Mucosa of descending colon (tissue), 3 donors: Measurements from ENCODE around the gene CRCP. TPM values are rescaled to one million over a fixed set of nuclear protein-coding genes. Genes with fewer than 3 reads are reported as not detected.
"Not testable (repeated sequence)": the region's sequence is repeated elsewhere in the genome, so short reads cannot be mapped to it uniquely, and the experiment has no call there.

ENCODE experiments used
- ATAC-seq: fragments of 200-7000 bp; cut with Tn5 transposase; one replicate; pipeline ENCODE4 v1.9.1; 2020; ENCODE audit warnings: mild to moderate bottlenecking, moderate library complexity
- DNase-seq, 3 donors: peaks; one replicate each; pipeline ENCODE4 v3.0.0-alpha.2; 2020
- H3K36me3 ChIP-seq: fragments of 200-600 bp; one replicate; pipeline ENCODE4 v1.8.0; 2021; ENCODE audit warnings: low read depth, mild to moderate bottlenecking
- H3K4me1 ChIP-seq: fragments of 200-600 bp; one replicate; pipeline ENCODE4 v1.8.0; 2021; ENCODE audit warnings: low read depth, mild to moderate bottlenecking
- H3K4me3 ChIP-seq: fragments of 200-600 bp; one replicate; pipeline ENCODE4 v1.8.0; 2021; ENCODE audit warnings: mild to moderate bottlenecking
- H3K9me3 ChIP-seq: fragments of 200-600 bp; one replicate; pipeline ENCODE4 v1.8.0; 2021; ENCODE audit warnings: mild to moderate bottlenecking
- CTCF ChIP-seq: fragments of 200-600 bp; IDR thresholded peaks from one replicate; pipeline ENCODE4 v1.8.0; 2022; ENCODE audit warnings: antibody characterized with exemption, mild to moderate bottlenecking
- intact Hi-C, 2 donors: fragments of 100-400 bp; cut with DNase I in 1 of 2; cut with micrococcal nuclease in 1 of 2; formaldehyde crosslinking; loops; one replicate each; pipeline versions ENCODE4 v1.11.0 to v1.11.1; 2022; cut with DNase I, micrococcal nuclease
- total RNA-seq, 3 donors: library from RNA; stranded (reverse); fragmentation: NEBNext Ultra II Directional in 2 of 3; extraction: Animal tissue kit (Norgen Biotek cat#: 25700) in 2 of 3; gene quantifications; one replicate each; pipeline versions ENCODE4 v1.2.1 to v1.2.4, GENCODE V29; 2021 to 2023
- donor health status: DM: no; HTN: no; CAD: no; lungs with moderate emphysema.
- donor health status: DM: no; HTN: no; CAD: no.
- donor health status: DM: no; HTN: yes; CAD: no.

The CRCP gene
- total RNA-seq, 3 donors from 2014 or later = 37.3 to 43.9 (median 43.1) TPM

- Histone ChIP-seq H3K4me3 (no peak overlapping the region), H3K9me3 (no peaks in the 10 kb centered on the region), H3K4me1 (peaks cover 21% of the 10 kb centered on the region), H3K36me3 (no peaks in the 10 kb centered on the region)
- intact Hi-C loops = no loop called here
- ATAC-seq (no peak), DNase-seq (no peak)
- TF ChIP-seq CTCF = no peak
These were observed 4.0 kb downstream of the CRCP start for GRCh38 chr7:66118603-66119002.

- ATAC-seq = no peak
These were observed 4.7 kb downstream of the CRCP start for GRCh38 chr7:66119245-66119850.

GRCh38 chr7:66123175-66123528 lies 8.5 kb downstream of the CRCP start:
- Histone ChIP-seq H3K36me3 (no peaks in the 10 kb centered on the region), H3K4me3 (no peak overlapping the region), H3K4me1 (peaks cover 2% of the 10 kb centered on the region), H3K9me3 (no peaks in the 10 kb centered on the region)
- DNase-seq (no peak), ATAC-seq (no peak)
- no peak for TF ChIP-seq CTCF
- intact Hi-C loops = no loop called here

More at GRCh38 chr7:66119245-66119850, 4.7 kb downstream of the CRCP start:
- no peak overlapping the region for H3K4me3 ChIP-seq
- no peak for DNase-seq
- H3K9me3 ChIP-seq = no peaks in the 10 kb centered on the region
- intact Hi-C loops = no loop called here
- H3K36me3 ChIP-seq = no peaks in the 10 kb centered on the region
- TF ChIP-seq CTCF = no peak
- peaks cover 21% of the 10 kb centered on the region for H3K4me1 ChIP-seq

GRCh38 chr7:66124569-66124861 lies 9.9 kb downstream of the CRCP start:
- H3K4me1 ChIP-seq, DNase-seq, H3K4me3 ChIP-seq, ATAC-seq, intact Hi-C loops, H3K9me3 ChIP-seq, H3K36me3 ChIP-seq: not testable (repeated sequence)

- Histone ChIP-seq H3K9me3 (no peaks in the 10 kb centered on the region), H3K4me3 (no peak overlapping the region), H3K4me1 (no peaks in the 10 kb centered on the region), H3K36me3 (no peaks in the 10 kb centered on the region)
- TF ChIP-seq CTCF = no peak
- no peak for DNase-seq
- intact Hi-C loops = no loop called here
- no peak for ATAC-seq
These were observed 10.5 kb downstream of the CRCP start for GRCh38 chr7:66125052-66125694.

GRCh38 chr7:66125781-66126352 lies 11.2 kb downstream of the CRCP start:
- H3K36me3 ChIP-seq, ATAC-seq, DNase-seq, H3K4me3 ChIP-seq, intact Hi-C loops, H3K9me3 ChIP-seq, H3K4me1 ChIP-seq: not testable (repeated sequence)

- H3K4me1 ChIP-seq, H3K9me3 ChIP-seq, DNase-seq, H3K4me3 ChIP-seq, ATAC-seq, intact Hi-C loops, H3K36me3 ChIP-seq: not testable (repeated sequence)
These were observed 12.5 kb downstream of the CRCP start for GRCh38 chr7:66127172-66127571.
